HCT116 (cell line): Measurements from ENCODE around the gene GMEB2. TPM values are rescaled to one million over a fixed set of nuclear protein-coding genes. Genes with fewer than 3 reads are reported as not detected.

Experiments used
- ATAC-seq: fragments of 200-7000 bp; cut with Tn5 transposase; 2 replicates; pipeline ENCODE4 v1.9.1; 2020; ENCODE audit warnings: mild to moderate bottlenecking, moderate library complexity
- BruUV-seq: library from RNA; stranded (reverse); fragments of 400-500 nt; replicated peaks from 2 replicates; lab custom pipeline; 2021; lab: Mats Ljungman, UMichigan
- CTCF ChIA-PET: fragments of 300-600 bp; sonication (Branson Sonifier 250); formaldehyde crosslinking; loops from one replicate; lab custom pipeline; 2021; ENCODE audit warnings: antibody characterized with exemption; lab: Charles Lee
- POLR2A ChIA-PET: fragments of 300-600, 350-600 bp; sonication (Branson Sonifier 250); formaldehyde crosslinking; loops from one replicate; lab custom pipeline; 2021; ENCODE audit warnings: antibody characterized with exemption; lab: Charles Lee
- RAD21 ChIA-PET, 2 experiments: fragments of 300-600 bp; sonication (Branson Sonifier 250); formaldehyde crosslinking; loops; one replicate each; lab custom pipeline; 2023; ENCODE audit warnings: low total read pairs in 2 of 2; ENCODE audit not compliant: uncharacterized antibody in 2 of 2, unreplicated experiment in 2 of 2, low non-redundant PET in 1 of 2; lab: Charles Lee
- DNase-seq: peaks from one replicate; pipeline ENCODE4 v3.0.0-alpha.2; 2010; ENCODE audit warnings: low read depth, low spot score
- H2AFZ ChIP-seq: fragments of 200-600 bp; shearing (Covaris generic), sonication (generic); 2 replicates; pipeline ENCODE4 v1.6.1; 2017; ENCODE audit warnings: low read depth, mixed run types, mixed read lengths, antibody characterized with exemption, low read length; ENCODE audit not compliant: poor library complexity, severe bottlenecking
- H3K27ac ChIP-seq: 2 replicates; pipeline ENCODE4 v1.5.1; 2012; ENCODE audit warnings: low read depth, low read length
- H3K27me3 ChIP-seq: fragments of 200-600 bp; sonication (generic); 2 replicates; pipeline ENCODE4 v1.6.1; 2016; ENCODE audit warnings: mixed run types, low read length, mixed read lengths; ENCODE audit not compliant: insufficient read depth
- H3K36me3 ChIP-seq, 2 experiments: fragments of 200-500 bp in 1 of 2; fragments of 200-600 bp in 1 of 2; sonication (Bioruptor generic) in 1 of 2; sonication (generic) in 1 of 2; 2 replicates each; pipeline versions ENCODE4 v1.5.1 to v1.6.1; 2014 to 2016; ENCODE audit warnings: low read length in 2 of 2, inconsistent platforms in 1 of 2, mixed read lengths in 1 of 2, mixed run types in 1 of 2; ENCODE audit not compliant: insufficient read depth in 2 of 2, control insufficient read depth in 1 of 2
- H3K4me1 ChIP-seq, 2 experiments: fragments of 200-600 bp in 1 of 2; sonication (generic) in 1 of 2; 2 replicates each; pipeline versions ENCODE4 v1.5.1 to v1.6.1; 2012 to 2017; ENCODE audit warnings: low read length in 2 of 2, inconsistent platforms in 1 of 2, mild to moderate bottlenecking in 1 of 2, mixed read lengths in 1 of 2, mixed run types in 1 of 2, moderate library complexity in 1 of 2; ENCODE audit not compliant: insufficient read depth in 2 of 2, control insufficient read depth in 1 of 2
- H3K4me2 ChIP-seq: fragments of 200-600 bp; sonication (generic); 2 replicates; pipeline ENCODE4 v1.6.1; 2017; ENCODE audit warnings: mixed run types, low read length, mixed read lengths
- H3K4me3 ChIP-seq, 2 experiments: fragments of 200-600 bp in 1 of 2; sonication (generic) in 1 of 2; replicated peaks in 1 of 2; 2 replicates each; pipeline ENCODE4 v1.5.1; 2011 to 2016; ENCODE audit warnings: low read length in 2 of 2, control low read depth in 1 of 2, low read depth in 1 of 2, mild to moderate bottlenecking in 1 of 2, mixed read lengths in 1 of 2, mixed run types in 1 of 2
- H3K79me2 ChIP-seq: fragments of 200-600 bp; sonication (generic); 2 replicates; pipeline ENCODE4 v1.6.1; 2017; ENCODE audit warnings: mild to moderate bottlenecking, mixed run types, low read length, moderate library complexity, mixed read lengths; ENCODE audit not compliant: insufficient read depth
- H3K9ac ChIP-seq: fragments of 200-600 bp; sonication (generic); 2 replicates; pipeline ENCODE4 v1.6.1; 2016; ENCODE audit warnings: low read length, mixed read lengths
- H3K9me2 ChIP-seq: fragments of 200-600 bp; sonication (generic), shearing (Covaris generic); 2 replicates; pipeline ENCODE4 v1.6.1; 2017; ENCODE audit warnings: mixed run types, mild to moderate bottlenecking, moderate library complexity; ENCODE audit not compliant: insufficient read depth
- H3K9me3 ChIP-seq, 2 experiments: fragments of 200-500 bp in 1 of 2; fragments of 200-600 bp in 1 of 2; sonication (Bioruptor generic) in 1 of 2; sonication (generic) in 1 of 2; 2 replicates each; pipeline ENCODE4 v1.6.1; 2014 to 2017; ENCODE audit warnings: low read length in 2 of 2, mixed read lengths in 2 of 2, inconsistent platforms in 1 of 2, low read depth in 1 of 2, mild to moderate bottlenecking in 1 of 2, mixed run types in 1 of 2, moderate library complexity in 1 of 2; ENCODE audit not compliant: control insufficient read depth in 1 of 2, insufficient read depth in 1 of 2
- H4K20me1 ChIP-seq: fragments of 200-600 bp; sonication (generic), shearing (Covaris generic); 2 replicates; pipeline ENCODE4 v1.6.1; 2017; ENCODE audit warnings: mixed run types, mild to moderate bottlenecking, moderate library complexity; ENCODE audit not compliant: insufficient read depth
- CTCF ChIP-seq, 3 experiments: fragments of 200-600 bp in 1 of 3; sonication (generic) in 1 of 3; IDR thresholded peaks in 2 of 3; conservative IDR thresholded peaks in 1 of 3; 2 replicates each; pipeline ENCODE4 v1.5.1; 2012 to 2017; ENCODE audit warnings: low read depth in 2 of 3, low read length in 2 of 3, antibody characterized with exemption in 1 of 3, borderline replicate concordance in 1 of 3, control low read depth in 1 of 3, mild to moderate bottlenecking in 1 of 3, mixed read lengths in 1 of 3, mixed run types in 1 of 3, moderate library complexity in 1 of 3; ENCODE audit not compliant: insufficient read depth in 1 of 3
- MAX ChIP-seq: IDR thresholded peaks from 2 replicates; pipeline ENCODE4 v1.6.1; 2012
- POLR2A ChIP-seq: IDR thresholded peaks from 2 replicates; pipeline ENCODE4 v1.7.0; 2011; ENCODE audit warnings: borderline replicate concordance; ENCODE audit not compliant: insufficient read depth, insufficient read length; ENCODE audit errors: extremely low read depth
- REST ChIP-seq: IDR thresholded peaks from 2 replicates; pipeline ENCODE4 v1.6.1; 2012; ENCODE audit warnings: low read depth
- ZBTB33 ChIP-seq: IDR thresholded peaks from 2 replicates; pipeline ENCODE4 v1.6.1; 2011; ENCODE audit warnings: mild to moderate bottlenecking, low read length, moderate library complexity; ENCODE audit not compliant: insufficient replicate concordance; ENCODE audit errors: extremely low read depth
- ZNF274 ChIP-seq: fragments of 200-500 bp; sonication (Bioruptor generic); IDR thresholded peaks from 2 replicates; pipeline ENCODE4 v1.6.1; 2014; ENCODE audit warnings: mild to moderate bottlenecking, low read depth, low read length, inconsistent platforms
- intact Hi-C: fragments of 100-400 bp; cut with micrococcal nuclease; formaldehyde crosslinking; loops from 2 replicates; pipeline ENCODE4 v1.10.0; 2022
- total RNA-seq: library from RNA; stranded (reverse); gene quantifications from one replicate; pipeline ENCODE4 v1.2.1, GENCODE V29; 2021; ENCODE audit not compliant: unreplicated experiment

Gene GMEB2
- total RNA-seq, 1 experiment from 2014 or later: 13.9 TPM

- no peaks in the 10 kb centered on the region for H3K9me3 ChIP-seq
- H3K79me2 ChIP-seq: no peaks in the 10 kb centered on the region
- no peak overlapping the region for H3K9ac ChIP-seq
- H3K27ac ChIP-seq: no peak overlapping the region
- TF ChIP-seq POLR2A: no peak
- no peak for TF ChIP-seq ZNF274
- TF ChIP-seq, all 23 proteins: peak for 0
- ChIA-PET CTCF (no interaction called here), POLR2A (interaction anchor here (0.6 kb wide), 1 partner anchor 27 kb away, joined by 3 read pairs; no protein-coding TSS in a partner anchor), RAD21 (no interaction called here)
- BruUV-seq: no TSS peak
- no peak for DNase-seq
- Histone ChIP-seq H3K36me3 (peaks cover 0 to 14% of the 10 kb centered on the region in 2 experiments; a peak in 2 of 4 replicates), H3K4me2 (no peak overlapping the region), H4K20me1 (no peaks in the 10 kb centered on the region), H3K4me3 (no peak overlapping the region), H2AFZ (no peak overlapping the region), H3K9me2 (no peaks in the 10 kb centered on the region), H3K4me1 (peaks cover 8 to 26% of the 10 kb centered on the region in 2 experiments; a peak in 3 of 4 replicates), H3K27me3 (no peaks in the 10 kb centered on the region)
- no peak for ATAC-seq
- intact Hi-C loops: no loop called here
Measured at GRCh38 chr20:63598479-63599395, 28.2 kb downstream of the GMEB2 start.

GRCh38 chr20:63597651-63598478 is 29.0 kb downstream of the GMEB2 start:
- no peak for DNase-seq
- ChIA-PET CTCF (no interaction called here), POLR2A (interaction anchor here (0.6 to 0.7 kb wide), 2 partner anchors 24 to 28 kb away, joined by 3 read pairs; partner anchors contain the start of gene HELZ2)
- no peak for TF ChIP-seq MAX
- no peak for TF ChIP-seq REST
- TF ChIP-seq CTCF (IDR thresholded peaks at IDR 0.05 in 2 of 3, conservative IDR thresholded peaks at IDR 0.05 in 1 of 3; ENCODE audit: borderline replicate concordance in 1 of 3, insufficient read depth in 1 of 3, low read depth in 2 of 3, low read length in 2 of 3): no peak
- no peak for TF ChIP-seq ZBTB33

More at GRCh38 chr20:63597651-63598478, 29.0 kb downstream of the GMEB2 start:
- Histone ChIP-seq H3K36me3 (peaks cover 0 to 9% of the 10 kb centered on the region in 2 experiments; a peak in 2 of 4 replicates), H2AFZ (no peak overlapping the region), H4K20me1 (no peaks in the 10 kb centered on the region), H3K4me1 (peaks cover 8 to 26% of the 10 kb centered on the region in 2 experiments; a peak in 3 of 4 replicates), H3K4me2 (no peak overlapping the region), H3K27ac (no peak overlapping the region), H3K79me2 (no peaks in the 10 kb centered on the region), H3K9me2 (no peaks in the 10 kb centered on the region), H3K27me3 (no peaks in the 10 kb centered on the region), H3K9me3 (no peaks in the 10 kb centered on the region), H3K9ac (no peak overlapping the region), H3K4me3 (no peak overlapping the region)
- intact Hi-C loops: no loop called here
- RAD21 ChIA-PET: no interaction called here
- no peak for ATAC-seq
- no TSS peak for BruUV-seq
